H9 (cell line): ENCODE measurements around the gene FUZ. TPM values are rescaled to one million over a fixed set of nuclear protein-coding genes. Genes with fewer than 3 reads are reported as not detected.
"Not testable (repeated sequence)": the region's sequence is repeated elsewhere in the genome, so short reads cannot be mapped to it uniquely, and the experiment has no call there.

Experiments
- DNase-seq: peaks from one replicate; pipeline ENCODE4 v3.0.0-alpha.2; 2017
- H2AFZ ChIP-seq: one replicate; pipeline ENCODE4 v1.6.1; 2013; ENCODE audit warnings: mild to moderate bottlenecking, low read length, control low read depth, moderate library complexity
- H2AK5ac ChIP-seq: 2 replicates; pipeline ENCODE4 v1.6.1; 2013; ENCODE audit warnings: low read length, control low read depth, mixed read lengths; ENCODE audit not compliant: insufficient read length
- H2BK120ac ChIP-seq: one replicate; pipeline ENCODE4 v1.6.1; 2013; ENCODE audit warnings: low read depth, mild to moderate bottlenecking, low read length, control low read depth, inconsistent platforms; ENCODE audit not compliant: poor library complexity, severe bottlenecking
- H2BK12ac ChIP-seq: 2 replicates; pipeline ENCODE4 v1.6.1; 2013; ENCODE audit warnings: low read length, control low read depth, mixed read lengths, low read depth; ENCODE audit not compliant: insufficient read length
- H2BK15ac ChIP-seq: 2 replicates; pipeline ENCODE4 v1.6.1; 2013; ENCODE audit warnings: low read depth, low read length, control low read depth
- H2BK20ac ChIP-seq: one replicate; pipeline ENCODE4 v1.6.1; 2013; ENCODE audit warnings: low read depth, mild to moderate bottlenecking, low read length, control low read depth, inconsistent platforms; ENCODE audit not compliant: poor library complexity, severe bottlenecking
- H2BK5ac ChIP-seq: 2 replicates; pipeline ENCODE4 v1.6.1; 2013; ENCODE audit warnings: low read length, control low read depth, mixed read lengths; ENCODE audit not compliant: insufficient read length
- H3K14ac ChIP-seq: 2 replicates; pipeline ENCODE4 v1.6.1; 2013; ENCODE audit warnings: low read length, control low read depth; ENCODE audit not compliant: insufficient read depth
- H3K18ac ChIP-seq: 2 replicates; pipeline ENCODE4 v1.6.1; 2013; ENCODE audit warnings: low read depth, mild to moderate bottlenecking, mixed read lengths, low read length, control low read depth; ENCODE audit not compliant: insufficient read length
- H3K23ac ChIP-seq: 2 replicates; pipeline ENCODE4 v1.6.1; 2013; ENCODE audit warnings: low read length, control low read depth, mixed read lengths, low read depth; ENCODE audit not compliant: insufficient read length
- H3K23me2 ChIP-seq: 2 replicates; pipeline ENCODE4 v1.6.1; 2013; ENCODE audit warnings: low read depth, mild to moderate bottlenecking, mixed read lengths, low read length, control low read depth; ENCODE audit not compliant: insufficient read length, poor library complexity, severe bottlenecking
- H3K27ac ChIP-seq: 2 replicates; pipeline ENCODE4 v1.5.1; 2013; ENCODE audit warnings: low read length, control low read depth, mixed read lengths, low read depth; ENCODE audit not compliant: insufficient read length
- H3K27me3 ChIP-seq: 2 replicates; pipeline ENCODE4 v1.6.1; 2013; ENCODE audit warnings: low read length, control low read depth, inconsistent platforms; ENCODE audit not compliant: insufficient read depth
- H3K4ac ChIP-seq: 2 replicates; pipeline ENCODE4 v1.6.1; 2013; ENCODE audit warnings: low read depth, mild to moderate bottlenecking, control low read depth, inconsistent platforms, low read length, moderate library complexity
- H3K4me1 ChIP-seq: 2 replicates; pipeline ENCODE4 v1.6.1; 2013; ENCODE audit warnings: low read length, control low read depth, inconsistent platforms; ENCODE audit not compliant: insufficient read depth
- H3K4me2 ChIP-seq: 2 replicates; pipeline ENCODE4 v1.6.1; 2013; ENCODE audit warnings: low read length, control low read depth, mixed read lengths; ENCODE audit not compliant: insufficient read length, insufficient read depth
- H3K56ac ChIP-seq: 2 replicates; pipeline ENCODE4 v1.6.1; 2013; ENCODE audit warnings: low read depth, mild to moderate bottlenecking, mixed read lengths, low read length, control low read depth; ENCODE audit not compliant: insufficient read length
- H3K79me1 ChIP-seq: 2 replicates; pipeline ENCODE4 v1.6.1; 2013; ENCODE audit warnings: low read depth, mild to moderate bottlenecking, moderate library complexity, low read length, control low read depth, inconsistent platforms; ENCODE audit not compliant: insufficient read depth, poor library complexity, severe bottlenecking
- H3K79me2 ChIP-seq: 2 replicates; pipeline ENCODE4 v1.6.1; 2013; ENCODE audit warnings: low read length, control low read depth, inconsistent platforms; ENCODE audit not compliant: insufficient read depth
- H3K9ac ChIP-seq: 2 replicates; pipeline ENCODE4 v1.6.1; 2013; ENCODE audit warnings: low read length, control low read depth, mixed read lengths; ENCODE audit not compliant: insufficient read length; ENCODE audit errors: extremely low read depth
- H3K9me3 ChIP-seq: one replicate; pipeline ENCODE4 v1.6.1; 2013; ENCODE audit warnings: low read depth, low read length, inconsistent platforms; ENCODE audit not compliant: control insufficient read depth
- H3T11ph ChIP-seq: one replicate; pipeline ENCODE4 v1.6.1; 2013; ENCODE audit warnings: mild to moderate bottlenecking, low read length, control low read depth, inconsistent platforms
- H4K20me1 ChIP-seq: one replicate; pipeline ENCODE4 v1.6.1; 2013; ENCODE audit not compliant: control insufficient read depth, insufficient read length, insufficient read depth
- H4K5ac ChIP-seq: 2 replicates; pipeline ENCODE4 v1.6.1; 2013; ENCODE audit warnings: low read depth, mild to moderate bottlenecking, mixed read lengths, low read length, control low read depth; ENCODE audit not compliant: insufficient read length
- H4K8ac ChIP-seq: replicated peaks from 2 replicates; pipeline ENCODE4 v1.6.1; 2013; ENCODE audit warnings: low read length, control low read depth, mixed read lengths, low read depth; ENCODE audit not compliant: insufficient read length
- H4K91ac ChIP-seq: 2 replicates; pipeline ENCODE4 v1.6.1; 2013; ENCODE audit warnings: low read depth, mild to moderate bottlenecking, moderate library complexity, mixed read lengths, low read length, control low read depth; ENCODE audit not compliant: insufficient read length
- H3K27ac Mint-ChIP-seq, 3 experiments: 2 replicates in 2 of 3; 3 replicates in 1 of 3; pipeline ENCODE4 v1.8.0; 2020 to 2021; ENCODE audit warnings: mixed read lengths in 3 of 3, mild to moderate bottlenecking in 1 of 3, moderate library complexity in 1 of 3
- H3K27me3 Mint-ChIP-seq: 2 replicates; pipeline ENCODE4 v1.8.0; 2021; ENCODE audit warnings: low read depth, mild to moderate bottlenecking, moderate library complexity, mixed read lengths
- H3K36me3 Mint-ChIP-seq, 3 experiments: 2 replicates in 2 of 3; 3 replicates in 1 of 3; pipeline ENCODE4 v1.8.0; 2020 to 2021; ENCODE audit warnings: low read depth in 3 of 3, mixed read lengths in 3 of 3; ENCODE audit not compliant: insufficient read depth in 1 of 3
- H3K4me1 Mint-ChIP-seq, 2 experiments: 2 replicates each; pipeline ENCODE4 v1.8.0; 2020; ENCODE audit warnings: mixed read lengths in 2 of 2
- H3K4me3 Mint-ChIP-seq, 2 experiments: 2 replicates in 1 of 2; 3 replicates in 1 of 2; pipeline ENCODE4 v1.8.0; 2020 to 2021; ENCODE audit warnings: mild to moderate bottlenecking in 2 of 2, mixed read lengths in 2 of 2, moderate library complexity in 1 of 2
- H3K9me3 Mint-ChIP-seq, 2 experiments: 2 replicates in 1 of 2; 3 replicates in 1 of 2; pipeline ENCODE4 v1.8.0; 2020; ENCODE audit warnings: mild to moderate bottlenecking in 2 of 2, mixed read lengths in 2 of 2, moderate library complexity in 1 of 2
- WGBS: extraction: QIAGEN DNeasy Blood & Tissue Kit; methylation state at CpG from one replicate; pipeline ENCODE4 v1.1.7; 2013; ENCODE audit warnings: missing lambda C conversion rate, low lambda C conversion rate, mixed read lengths; ENCODE audit not compliant: insufficient read length; ENCODE audit errors: extremely low coverage; 5-methylcytosine and 5-hydroxymethylcytosine counted together
- total RNA-seq: library from RNA; stranded (reverse); gene quantifications from 2 replicates; pipeline ENCODE4 v1.2.1, GENCODE V29; 2021
- TF ChIP-seq, protein P1 (sequence below): fragments of 200-600 bp; sonication (generic); conservative IDR thresholded peaks from 3 replicates; pipeline ENCODE4 v1.8.0; 2021; ENCODE audit warnings: antibody characterized with exemption, mild to moderate bottlenecking

Gene FUZ
- total RNA-seq, 1 experiment from 2014 or later = 25.1 TPM

- Histone ChIP-seq H3K79me1 (peaks cover 11% of the 10 kb centered on the region), H2BK5ac (no peak overlapping the region), H3K23ac (no peak overlapping the region), H4K8ac (no peak overlapping the region), H4K5ac (no peak overlapping the region), H2BK20ac (no peak overlapping the region), H3K4me2 (no peak overlapping the region), H2BK12ac (no peak overlapping the region), H3K4me1 (peaks cover 3% of the 10 kb centered on the region; the same call in 1 of the 2 replicates), H3K14ac (no peak overlapping the region), H3K4ac (no peak overlapping the region), H3K23me2 (peaks cover 5% of the 10 kb centered on the region), H4K91ac (no peak overlapping the region), H3K56ac (no peak overlapping the region), H2BK120ac (no peak overlapping the region), H4K20me1 (no peaks in the 10 kb centered on the region), H2BK15ac (no peak overlapping the region), H3K27me3 (no peaks in the 10 kb centered on the region), H3K27ac (no peak overlapping the region), H3K9ac (no peak overlapping the region), H3K18ac (no peak overlapping the region), H2AK5ac (no peak overlapping the region), H2AFZ (no peak overlapping the region), H3K79me2 (peaks cover 5% of the 10 kb centered on the region; the same call in 1 of the 2 replicates), H3K9me3 (no peaks in the 10 kb centered on the region), H3T11ph (no peak overlapping the region)
- Mint-ChIP-seq H3K27ac (peak overlapping the region in 1 of 3 experiments; percentile 80; a peak in 1 of 7 replicates), H3K9me3 (no peaks in the 10 kb centered on the region), H3K27me3 (no peaks in the 10 kb centered on the region), H3K4me1 (peaks cover 10 to 16% of the 10 kb centered on the region in 2 experiments), H3K4me3 (peak overlapping the region in 1 of 2 experiments; percentile 94; a peak in 2 of 5 replicates), H3K36me3 (peaks cover 10 to 32% (median 21%) of the 10 kb centered on the region in 3 experiments)
- no peak for DNase-seq
- TF ChIP-seq, protein P1, sequence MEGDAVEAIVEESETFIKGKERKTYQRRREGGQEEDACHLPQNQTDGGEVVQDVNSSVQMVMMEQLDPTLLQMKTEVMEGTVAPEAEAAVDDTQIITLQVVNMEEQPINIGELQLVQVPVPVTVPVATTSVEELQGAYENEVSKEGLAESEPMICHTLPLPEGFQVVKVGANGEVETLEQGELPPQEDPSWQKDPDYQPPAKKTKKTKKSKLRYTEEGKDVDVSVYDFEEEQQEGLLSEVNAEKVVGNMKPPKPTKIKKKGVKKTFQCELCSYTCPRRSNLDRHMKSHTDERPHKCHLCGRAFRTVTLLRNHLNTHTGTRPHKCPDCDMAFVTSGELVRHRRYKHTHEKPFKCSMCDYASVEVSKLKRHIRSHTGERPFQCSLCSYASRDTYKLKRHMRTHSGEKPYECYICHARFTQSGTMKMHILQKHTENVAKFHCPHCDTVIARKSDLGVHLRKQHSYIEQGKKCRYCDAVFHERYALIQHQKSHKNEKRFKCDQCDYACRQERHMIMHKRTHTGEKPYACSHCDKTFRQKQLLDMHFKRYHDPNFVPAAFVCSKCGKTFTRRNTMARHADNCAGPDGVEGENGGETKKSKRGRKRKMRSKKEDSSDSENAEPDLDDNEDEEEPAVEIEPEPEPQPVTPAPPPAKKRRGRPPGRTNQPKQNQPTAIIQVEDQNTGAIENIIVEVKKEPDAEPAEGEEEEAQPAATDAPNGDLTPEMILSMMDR = no peak
- no CpG with 5 or more reads among the region's 10 CpGs for WGBS
Observed at GRCh38 chr19:49820125-49820524, 7.0 kb upstream of the FUZ start.

GRCh38 chr19:49819452-49820115, 6.5 kb upstream of the FUZ start:
- H2AK5ac ChIP-seq, H3K18ac ChIP-seq, H3K56ac ChIP-seq, H4K20me1 ChIP-seq, H3K9me3 Mint-ChIP-seq, H2BK12ac ChIP-seq, H4K8ac ChIP-seq, H2AFZ ChIP-seq, H4K5ac ChIP-seq, H3K23me2 ChIP-seq, H4K91ac ChIP-seq, H3K27ac ChIP-seq, H2BK20ac ChIP-seq, H3K23ac ChIP-seq, H3T11ph ChIP-seq, DNase-seq, H3K27me3 ChIP-seq, H3K79me2 ChIP-seq, H2BK15ac ChIP-seq, H3K4ac ChIP-seq, H3K27me3 Mint-ChIP-seq, H3K9me3 ChIP-seq, H2BK120ac ChIP-seq, H3K14ac ChIP-seq, H2BK5ac ChIP-seq, H3K4me1 ChIP-seq: not testable (repeated sequence)
- peaks cover 10 to 17% of the 10 kb centered on the region in 2 experiments for H3K4me1 Mint-ChIP-seq
- H3K36me3 Mint-ChIP-seq = peaks cover 10 to 32% (median 21%) of the 10 kb centered on the region in 3 experiments
- WGBS = no CpG with 5 or more reads among the region's 7 CpGs
- H3K27ac Mint-ChIP-seq = peak overlapping the region; percentile 57 to 90 (median 80); a peak in 5 of 7 replicates
- peaks cover 11% of the 10 kb centered on the region for H3K79me1 ChIP-seq
- H3K4me2 ChIP-seq = peak overlapping the region; percentile 74
- H3K9ac ChIP-seq = peak overlapping the region; percentile 93
- peak overlapping the region; percentile 94 to 96 for H3K4me3 Mint-ChIP-seq
